Keratinocyte (primary cell): Measurements from ENCODE around the gene USP14. TPM values are rescaled to one million over a fixed set of nuclear protein-coding genes. Genes with fewer than 3 reads are reported as not detected.

Experiments
- DNase-seq: peaks from one replicate; pipeline ENCODE4 v3.0.0-alpha.2; 2011; ENCODE audit warnings: low read depth, missing footprints, low spot score
- FAIRE-seq: peaks from 2 replicates; lab custom pipeline; 2011; peaks lifted over from hg19 to GRCh38; lab: Jason Lieb, UNC
- H2AFZ ChIP-seq: 2 replicates; pipeline ENCODE4 v1.6.0; 2012; ENCODE audit warnings: low read length, control low read depth, inconsistent platforms; ENCODE audit not compliant: control insufficient read depth
- H3K27ac ChIP-seq: 2 replicates; pipeline ENCODE4 v1.5.1; 2011; ENCODE audit warnings: low read length; ENCODE audit not compliant: control insufficient read depth, insufficient read depth
- H3K27me3 ChIP-seq: 3 replicates; pipeline ENCODE4 v1.6.0; 2011; ENCODE audit warnings: low read length; ENCODE audit not compliant: control insufficient read depth, insufficient read depth; ENCODE audit errors: extremely low read depth
- H3K36me3 ChIP-seq, 2 experiments: 2 replicates in 1 of 2; 3 replicates in 1 of 2; pipeline ENCODE4 v1.5.1; 2011; ENCODE audit warnings: low read length in 2 of 2, mild to moderate bottlenecking in 1 of 2; ENCODE audit not compliant: control insufficient read depth in 2 of 2, insufficient read depth in 2 of 2; ENCODE audit errors: extremely low read depth in 1 of 2
- H3K4me1 ChIP-seq: 3 replicates; pipeline ENCODE4 v1.5.1; 2011; ENCODE audit warnings: low read length; ENCODE audit not compliant: control insufficient read depth, insufficient read depth; ENCODE audit errors: extremely low read depth
- H3K4me2 ChIP-seq: 3 replicates; pipeline ENCODE4 v1.6.0; 2011; ENCODE audit warnings: low read depth, low read length; ENCODE audit not compliant: control insufficient read depth, insufficient read depth; ENCODE audit errors: extremely low read depth
- H3K4me3 ChIP-seq, 3 experiments: fragments of 200-600 bp in 1 of 3; sonication (generic) in 1 of 3; 2 replicates in 2 of 3; 3 replicates in 1 of 3; pipeline ENCODE4 v1.5.1; 2011 to 2016; ENCODE audit warnings: low read length in 3 of 3, mild to moderate bottlenecking in 3 of 3, control low read depth in 2 of 3, inconsistent platforms in 1 of 3, low read depth in 1 of 3, mixed read lengths in 1 of 3, mixed run types in 1 of 3, moderate library complexity in 1 of 3; ENCODE audit not compliant: control insufficient read depth in 2 of 3, insufficient read depth in 2 of 3; ENCODE audit errors: extremely low read depth in 1 of 3
- H3K79me2 ChIP-seq: 2 replicates; pipeline ENCODE4 v1.6.0; 2012; ENCODE audit warnings: low read length; ENCODE audit not compliant: control insufficient read depth, insufficient read depth
- H3K9ac ChIP-seq: 3 replicates; pipeline ENCODE4 v1.6.0; 2011; ENCODE audit warnings: low read length; ENCODE audit not compliant: control insufficient read depth, insufficient read depth; ENCODE audit errors: extremely low read depth
- H3K9me1 ChIP-seq: 3 replicates; pipeline ENCODE4 v1.6.0; 2011; ENCODE audit warnings: low read length; ENCODE audit not compliant: control insufficient read depth, insufficient read depth; ENCODE audit errors: extremely low read depth
- H3K9me3 ChIP-seq: 2 replicates; pipeline ENCODE4 v1.5.1; 2012; ENCODE audit warnings: low read depth, low read length; ENCODE audit not compliant: control insufficient read depth
- H4K20me1 ChIP-seq: 3 replicates; pipeline ENCODE4 v1.6.0; 2011; ENCODE audit warnings: low read length; ENCODE audit not compliant: control insufficient read depth, insufficient read depth; ENCODE audit errors: extremely low read depth
- EZH2 ChIP-seq: IDR thresholded peaks from one replicate; pipeline ENCODE4 v1.6.1; 2012; ENCODE audit warnings: inconsistent platforms, mild to moderate bottlenecking, low read length, moderate library complexity
- dilution Hi-C: fragments of 300-500 bp; cut with MboI; formaldehyde crosslinking; loops from one replicate; pipeline ENCODE4 v1.7.0; 2020; ENCODE audit warnings: low sequenced_read_pairs; ENCODE audit not compliant: extremely low pct_ligation_motif_present
- polyA plus RNA-seq, 5 experiments: library from polyadenylated mRNA; depleted of rRNA in 3 of 5; stranded (reverse) in 3 of 5; stranded (forward) in 1 of 5; unstranded in 1 of 5; fragments of >200 nt; gene quantifications; 1 replicate in 1 of 5; 2 replicates in 3 of 5; 3 replicates in 1 of 5; pipeline versions ENCODE4 v1.2.1 to v1.2.3, GENCODE V29; 2011 to 2012; ENCODE audit warnings: missing spikeins in 2 of 5, low read depth in 1 of 5, low replicate concordance in 1 of 5
- TF ChIP-seq, protein P1 (sequence below), 3 experiments: IDR thresholded peaks in 1 of 3; conservative IDR thresholded peaks in 1 of 3; optimal IDR thresholded peaks in 1 of 3; 2 replicates in 2 of 3; 3 replicates in 1 of 3; pipeline versions ENCODE3 to v1.5.1; 2011; ENCODE audit warnings: low read length in 3 of 3, mild to moderate bottlenecking in 3 of 3, moderate library complexity in 2 of 3, control low read depth in 1 of 3, inconsistent platforms in 1 of 3; ENCODE audit not compliant: insufficient read depth in 2 of 3; ENCODE audit errors: extremely low read depth in 1 of 3

USP14 gene
- polyA plus RNA-seq, 1 donor (not counting 4 experiments of a cell fraction or from before 2014, with no cell fraction given), result 62.5 TPM

DNA sequence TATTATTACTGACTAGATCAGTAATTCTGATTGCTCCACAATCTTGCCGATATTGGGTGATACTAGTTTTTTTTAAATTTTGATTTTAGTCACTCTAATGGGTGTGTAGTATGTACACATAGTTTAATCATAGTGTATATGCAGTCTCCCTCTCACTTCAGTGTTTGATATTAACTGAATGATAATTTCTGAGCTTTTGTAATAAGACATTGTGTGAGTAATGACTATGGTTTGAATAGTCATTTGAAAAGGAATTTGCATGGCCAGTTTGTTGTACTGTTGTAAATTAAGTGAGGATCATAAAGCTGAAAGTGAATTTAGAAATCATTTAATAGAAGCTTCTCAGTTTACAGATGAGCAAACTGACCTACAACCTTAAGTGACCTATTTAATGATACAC, 33.4 kb downstream of the USP14 start:
- Histone ChIP-seq H3K9me1 (no peaks in the 10 kb centered on the region), H4K20me1 (no peaks in the 10 kb centered on the region), H2AFZ (no peak overlapping the region), H3K4me1 (no peaks in the 10 kb centered on the region), H3K9ac (no peak overlapping the region), H3K4me2 (no peak overlapping the region), H3K79me2 (peaks cover 65% of the 10 kb centered on the region), H3K4me3 (no peak overlapping the region), H3K9me3 (no peaks in the 10 kb centered on the region), H3K27ac (no peak overlapping the region), H3K27me3 (no peaks in the 10 kb centered on the region), H3K36me3 (peaks cover 2 to 10% of the 10 kb centered on the region in 2 experiments)
- TF ChIP-seq EZH2, result no peak
- TF ChIP-seq, protein P1, sequence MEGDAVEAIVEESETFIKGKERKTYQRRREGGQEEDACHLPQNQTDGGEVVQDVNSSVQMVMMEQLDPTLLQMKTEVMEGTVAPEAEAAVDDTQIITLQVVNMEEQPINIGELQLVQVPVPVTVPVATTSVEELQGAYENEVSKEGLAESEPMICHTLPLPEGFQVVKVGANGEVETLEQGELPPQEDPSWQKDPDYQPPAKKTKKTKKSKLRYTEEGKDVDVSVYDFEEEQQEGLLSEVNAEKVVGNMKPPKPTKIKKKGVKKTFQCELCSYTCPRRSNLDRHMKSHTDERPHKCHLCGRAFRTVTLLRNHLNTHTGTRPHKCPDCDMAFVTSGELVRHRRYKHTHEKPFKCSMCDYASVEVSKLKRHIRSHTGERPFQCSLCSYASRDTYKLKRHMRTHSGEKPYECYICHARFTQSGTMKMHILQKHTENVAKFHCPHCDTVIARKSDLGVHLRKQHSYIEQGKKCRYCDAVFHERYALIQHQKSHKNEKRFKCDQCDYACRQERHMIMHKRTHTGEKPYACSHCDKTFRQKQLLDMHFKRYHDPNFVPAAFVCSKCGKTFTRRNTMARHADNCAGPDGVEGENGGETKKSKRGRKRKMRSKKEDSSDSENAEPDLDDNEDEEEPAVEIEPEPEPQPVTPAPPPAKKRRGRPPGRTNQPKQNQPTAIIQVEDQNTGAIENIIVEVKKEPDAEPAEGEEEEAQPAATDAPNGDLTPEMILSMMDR (optimal IDR thresholded peaks at IDR 0.05 in 1 of 3, IDR thresholded peaks at IDR 0.05 in 1 of 3, conservative IDR thresholded peaks at IDR 0.05 in 1 of 3; ENCODE audit: extremely low read depth in 1 of 3, insufficient read depth in 2 of 3, low read length in 3 of 3), result no peak
- no peak for DNase-seq
- dilution Hi-C loops, result no loop called here
- no peak for FAIRE-seq

DNA sequence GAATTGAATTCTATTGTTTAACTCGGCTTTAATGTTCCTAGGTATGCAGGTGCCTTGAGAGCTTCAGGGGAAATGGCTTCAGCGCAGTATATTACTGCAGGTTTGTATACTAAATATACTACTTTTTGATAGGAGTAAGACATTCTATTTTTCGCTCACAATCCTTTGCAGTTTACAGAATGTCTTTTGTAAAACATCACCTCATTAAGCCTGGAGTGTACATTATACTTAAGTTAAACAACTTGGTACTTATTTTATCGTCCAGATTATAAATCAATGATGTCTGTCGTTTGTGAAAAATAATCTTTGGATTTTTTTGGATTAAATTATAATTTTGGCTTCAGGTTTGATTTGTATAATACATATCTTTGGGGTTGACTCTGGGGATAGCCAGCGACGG, 34.4 kb downstream of the USP14 start:
- FAIRE-seq, result no peak
- H3K4me3 ChIP-seq, result no peak overlapping the region
- H3K79me2 ChIP-seq, result peaks cover 55% of the 10 kb centered on the region
- no peaks in the 10 kb centered on the region for H3K4me1 ChIP-seq
- dilution Hi-C loops, result no loop called here
- H3K9ac ChIP-seq, result no peak overlapping the region
- no peaks in the 10 kb centered on the region for H3K9me1 ChIP-seq
- TF ChIP-seq, protein P1 (optimal IDR thresholded peaks at IDR 0.05 in 1 of 3, IDR thresholded peaks at IDR 0.05 in 1 of 3, conservative IDR thresholded peaks at IDR 0.05 in 1 of 3; ENCODE audit: extremely low read depth in 1 of 3, insufficient read depth in 2 of 3, low read length in 3 of 3), result no peak
- no peak for TF ChIP-seq EZH2
- H3K36me3 ChIP-seq, result peaks cover 2 to 16% of the 10 kb centered on the region in 2 experiments
- H3K4me2 ChIP-seq, result no peak overlapping the region
- no peak overlapping the region for H3K27ac ChIP-seq
- no peaks in the 10 kb centered on the region for H3K27me3 ChIP-seq
- DNase-seq, result no peak
- no peaks in the 10 kb centered on the region for H4K20me1 ChIP-seq
- no peaks in the 10 kb centered on the region for H3K9me3 ChIP-seq
- H2AFZ ChIP-seq, result no peak overlapping the region
